Body of pancreas (tissue), 4 donors: ENCODE results near the gene FILIP1L.

ENCODE experiments used
- POLR2A ChIP-seq, 3 donors: fragments of 450-650 bp; IDR thresholded peaks; one replicate each; pipeline ENCODE4 v1.6.1; 2016; ENCODE audit warnings: antibody characterized with exemption in 3 of 3, mild to moderate bottlenecking in 2 of 3
- TF ChIP-seq, protein P1 (sequence below), 7 experiments: fragments of 450-650 bp in 4 of 7; fragments of 200-600 bp in 3 of 7; sonication (generic) in 3 of 7; IDR thresholded peaks; one replicate each; pipeline ENCODE4 v1.5.1; 2016 to 2019; ENCODE audit warnings: antibody characterized with exemption in 7 of 7

DNA sequence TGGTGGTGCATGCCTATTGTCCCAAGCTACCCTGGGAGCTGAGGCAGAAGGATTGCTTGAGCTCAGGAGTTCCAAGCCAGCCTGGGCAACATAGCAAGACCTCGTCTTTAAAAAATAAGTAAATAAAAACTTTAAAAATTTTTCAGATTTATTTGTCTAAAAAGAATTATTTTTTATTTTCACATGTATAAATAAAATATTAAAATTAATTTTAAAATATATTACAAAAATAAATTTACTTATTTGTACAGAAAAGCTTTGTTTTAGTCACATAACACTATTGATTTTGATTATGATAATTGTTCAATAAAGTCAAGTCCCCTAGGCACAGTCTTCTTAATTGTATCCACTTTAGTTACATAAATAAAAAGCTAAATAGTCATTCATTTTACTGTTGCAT lies 85.2 kb downstream of the FILIP1L start:
- TF ChIP-seq, protein P1, sequence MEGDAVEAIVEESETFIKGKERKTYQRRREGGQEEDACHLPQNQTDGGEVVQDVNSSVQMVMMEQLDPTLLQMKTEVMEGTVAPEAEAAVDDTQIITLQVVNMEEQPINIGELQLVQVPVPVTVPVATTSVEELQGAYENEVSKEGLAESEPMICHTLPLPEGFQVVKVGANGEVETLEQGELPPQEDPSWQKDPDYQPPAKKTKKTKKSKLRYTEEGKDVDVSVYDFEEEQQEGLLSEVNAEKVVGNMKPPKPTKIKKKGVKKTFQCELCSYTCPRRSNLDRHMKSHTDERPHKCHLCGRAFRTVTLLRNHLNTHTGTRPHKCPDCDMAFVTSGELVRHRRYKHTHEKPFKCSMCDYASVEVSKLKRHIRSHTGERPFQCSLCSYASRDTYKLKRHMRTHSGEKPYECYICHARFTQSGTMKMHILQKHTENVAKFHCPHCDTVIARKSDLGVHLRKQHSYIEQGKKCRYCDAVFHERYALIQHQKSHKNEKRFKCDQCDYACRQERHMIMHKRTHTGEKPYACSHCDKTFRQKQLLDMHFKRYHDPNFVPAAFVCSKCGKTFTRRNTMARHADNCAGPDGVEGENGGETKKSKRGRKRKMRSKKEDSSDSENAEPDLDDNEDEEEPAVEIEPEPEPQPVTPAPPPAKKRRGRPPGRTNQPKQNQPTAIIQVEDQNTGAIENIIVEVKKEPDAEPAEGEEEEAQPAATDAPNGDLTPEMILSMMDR (IDR thresholded peaks at IDR 0.05) = no peak
- no peak for TF ChIP-seq POLR2A (IDR thresholded peaks at IDR 0.05)
